HS-27A (cell line): ENCODE measurements around the gene ATXN1L.
"Not testable (repeated sequence)": the region's sequence is repeated elsewhere in the genome, so short reads cannot be mapped to it uniquely, and the experiment has no call there.

Experiments used
- DNase-seq: peaks from one replicate; pipeline ENCODE4 v3.0.0-alpha.2; 2012; ENCODE audit warnings: low read depth, missing footprints

ATXN1L gene

DNA sequence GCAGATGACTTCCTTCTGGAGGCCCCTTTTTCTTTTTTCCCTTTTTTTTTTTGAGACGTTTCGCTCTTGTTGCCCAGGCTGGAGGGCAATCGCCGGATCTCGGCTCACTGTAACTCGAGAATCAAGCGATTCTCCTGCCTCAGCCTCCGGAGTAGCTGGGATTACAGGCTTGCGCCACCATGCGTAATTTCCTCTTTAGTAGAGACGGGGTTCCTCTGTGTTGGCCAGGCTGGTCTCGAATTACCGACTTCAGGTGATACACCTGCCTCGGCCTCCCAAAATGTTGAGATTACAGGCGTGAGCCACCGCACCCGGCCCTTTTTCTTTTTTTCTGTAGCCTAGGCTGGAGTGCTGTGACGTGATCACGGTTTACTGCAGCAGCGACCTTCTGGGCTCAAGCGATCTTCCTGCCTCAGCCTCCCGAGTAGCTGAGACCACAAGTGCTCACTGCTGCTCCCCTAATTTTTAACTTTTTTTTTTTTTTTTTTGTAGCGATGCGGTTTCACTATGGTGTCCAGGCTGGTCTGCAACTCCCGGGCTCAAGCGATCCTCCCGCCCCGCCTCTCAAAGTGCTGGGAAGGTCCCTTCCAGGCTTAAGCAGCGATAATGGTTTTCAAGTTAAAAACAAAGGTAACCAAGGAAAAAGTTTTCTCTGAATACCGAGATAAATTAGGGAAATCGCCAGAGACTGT lies 48.6 kb downstream of the ATXN1L start:
- peak; percentile 24 for DNase-seq

DNA sequence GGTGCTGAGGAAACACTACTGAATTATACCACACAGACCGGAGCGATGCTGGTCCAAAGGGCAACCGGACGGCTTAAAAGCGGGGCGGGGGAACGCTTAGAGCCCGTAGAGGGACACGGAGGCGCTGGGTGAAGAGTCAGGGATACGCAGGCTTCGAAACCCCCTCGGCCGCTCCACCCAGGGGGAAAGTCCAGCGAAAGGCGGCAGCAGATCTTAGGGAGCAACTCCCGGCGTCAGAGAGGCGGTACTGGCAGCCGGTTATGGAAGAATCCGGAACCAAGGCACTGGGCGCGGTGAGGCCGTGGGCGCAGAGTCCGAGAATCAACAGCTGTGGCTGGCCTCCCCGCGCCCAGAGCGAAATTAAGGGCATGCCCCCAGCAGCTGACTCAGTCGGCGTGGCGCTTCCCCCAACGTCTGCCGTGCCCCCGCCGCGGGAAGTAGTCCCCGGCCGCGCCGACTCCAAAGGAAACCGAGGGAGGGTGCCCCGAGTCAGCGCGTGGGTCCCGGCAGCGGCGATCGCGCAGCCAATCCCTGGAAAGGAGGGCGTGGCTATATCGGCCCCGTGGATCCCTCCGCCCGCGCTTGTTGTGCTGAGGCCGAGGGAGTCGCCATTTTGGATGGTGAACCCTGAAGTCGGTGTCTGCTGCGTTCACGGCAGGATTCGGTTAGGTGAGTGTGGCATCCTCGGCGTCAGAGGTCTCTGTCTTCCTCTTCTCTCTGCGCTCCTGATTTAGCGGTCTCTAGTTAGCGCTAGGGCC lies 49.3 kb downstream of the ATXN1L start, which contains the start of gene IST1:
TSS of gene IST1 (plus strand) at position 611 of the 758 bp plus-strand sequence. CDS start 20,110 bp downstream, outside the sequence.
- DNase-seq: peak; percentile 95

DNA sequence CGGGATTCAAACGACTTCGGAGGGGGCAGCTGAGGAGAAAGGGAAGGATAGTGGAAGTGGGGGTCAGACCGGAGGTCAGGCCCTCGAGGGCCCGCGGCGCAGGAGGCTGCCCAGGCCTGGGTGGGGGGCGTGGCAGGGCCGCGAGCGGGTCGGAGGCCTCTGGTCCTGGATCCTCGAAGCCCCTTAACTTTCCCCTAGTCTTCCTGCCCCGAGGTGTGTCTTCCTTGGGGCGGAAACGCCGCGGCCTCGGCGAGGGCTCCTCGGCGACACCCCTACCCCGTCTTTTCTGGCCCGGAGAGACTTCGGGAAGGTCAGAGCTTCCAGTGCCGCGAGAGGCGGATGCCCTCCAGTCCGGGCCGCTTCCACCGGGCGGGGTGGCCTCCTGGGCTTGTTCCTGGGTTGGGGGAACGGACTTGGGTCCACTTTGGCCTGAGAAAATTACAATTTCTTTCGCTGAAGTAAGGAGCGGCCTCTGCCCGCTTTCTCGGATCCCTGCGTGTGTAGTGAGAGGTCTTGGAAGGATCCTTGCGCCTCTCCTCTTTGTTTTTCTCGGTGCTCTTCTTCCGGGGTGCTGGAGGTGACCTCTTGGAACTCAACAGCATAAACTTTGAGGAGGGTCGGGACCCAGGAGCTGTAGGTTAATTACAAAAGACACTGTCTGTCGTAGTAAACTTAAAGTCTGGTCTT lies 50.0 kb downstream of the ATXN1L start:
- DNase-seq: peak; percentile 29

DNA sequence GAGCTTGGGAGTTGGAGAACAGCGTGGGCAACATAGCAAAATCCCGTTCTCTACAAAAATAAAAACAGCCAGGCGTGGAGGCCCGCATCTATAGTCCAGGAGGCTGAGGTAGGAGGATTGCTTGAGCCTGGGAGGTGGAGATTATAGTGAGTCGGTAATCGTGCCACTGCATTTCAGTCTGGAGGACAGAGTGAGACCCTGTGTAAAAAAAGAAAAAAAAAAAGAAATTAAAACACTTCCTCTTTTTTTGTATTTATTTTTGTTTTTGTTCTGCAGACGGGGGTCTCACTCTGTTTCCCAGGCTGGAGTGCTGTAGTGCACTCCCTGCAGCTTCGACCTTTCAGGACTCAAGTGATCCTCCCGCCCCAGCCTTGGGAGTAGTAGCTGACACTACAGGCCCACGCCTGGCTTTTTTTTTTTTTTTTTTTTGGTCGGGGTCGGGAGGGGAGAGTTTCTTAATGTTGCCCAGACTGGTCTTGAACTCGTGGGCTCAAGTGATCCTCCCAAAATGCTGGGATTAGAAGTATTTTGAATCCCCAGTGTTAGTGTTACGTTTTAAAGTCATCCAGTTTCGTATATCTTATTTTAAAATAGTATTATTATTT lies 51.1 kb downstream of the ATXN1L start:
- no peak for DNase-seq

DNA sequence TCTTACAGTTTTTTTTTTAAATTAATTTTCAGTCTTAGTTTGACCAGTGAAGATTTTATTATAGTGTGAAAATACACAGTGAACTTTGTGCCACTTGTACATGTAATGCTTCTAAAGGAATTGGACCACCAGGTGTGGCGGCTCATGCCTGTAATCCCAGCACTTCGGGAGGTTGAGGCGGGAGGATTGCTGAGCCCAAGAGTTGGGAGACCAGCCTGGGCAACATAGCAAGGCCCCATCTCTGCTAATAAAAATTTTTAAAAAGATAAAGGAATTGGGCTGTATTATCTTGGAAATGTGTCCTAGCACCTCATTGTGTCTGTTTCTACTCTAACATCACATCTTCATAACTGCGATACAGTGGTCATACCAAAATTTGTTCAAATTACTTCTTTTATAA lies 53.4 kb downstream of the ATXN1L start:
- no peak for DNase-seq

DNA sequence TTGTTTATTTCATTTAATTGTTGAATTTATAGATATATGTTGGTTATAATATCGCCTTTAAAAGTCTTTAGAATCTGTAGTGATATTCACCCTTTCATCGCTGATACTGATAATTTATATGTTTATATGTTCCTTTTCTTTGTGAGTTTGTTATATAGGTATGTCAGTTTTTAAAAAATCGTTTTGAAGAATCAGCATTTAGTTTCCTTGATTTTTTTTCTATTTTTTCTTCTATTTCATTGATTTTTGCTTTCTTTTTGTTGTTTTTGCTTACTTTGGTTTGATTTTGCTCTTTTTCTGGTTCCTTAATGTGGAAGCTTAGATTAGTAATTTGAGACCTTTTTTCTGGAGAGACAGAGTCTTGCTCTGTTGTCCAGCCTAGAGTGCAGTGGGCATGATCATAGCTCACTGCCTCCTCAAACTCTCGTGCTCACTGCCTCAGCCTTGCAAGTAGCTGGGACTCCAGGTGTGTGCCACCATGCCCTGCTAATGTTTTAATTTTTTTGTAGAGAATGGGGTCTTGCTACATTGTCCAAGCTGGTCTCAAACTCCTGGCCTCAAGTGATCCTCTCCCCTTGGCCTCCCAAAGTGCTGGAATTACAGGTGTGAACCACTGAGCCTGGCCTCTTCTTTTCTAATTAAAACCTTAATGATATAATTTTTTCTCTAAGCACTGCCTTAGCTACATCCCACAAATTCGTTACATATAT lies 57.0 kb downstream of the ATXN1L start:
- DNase-seq: no peak

DNA sequence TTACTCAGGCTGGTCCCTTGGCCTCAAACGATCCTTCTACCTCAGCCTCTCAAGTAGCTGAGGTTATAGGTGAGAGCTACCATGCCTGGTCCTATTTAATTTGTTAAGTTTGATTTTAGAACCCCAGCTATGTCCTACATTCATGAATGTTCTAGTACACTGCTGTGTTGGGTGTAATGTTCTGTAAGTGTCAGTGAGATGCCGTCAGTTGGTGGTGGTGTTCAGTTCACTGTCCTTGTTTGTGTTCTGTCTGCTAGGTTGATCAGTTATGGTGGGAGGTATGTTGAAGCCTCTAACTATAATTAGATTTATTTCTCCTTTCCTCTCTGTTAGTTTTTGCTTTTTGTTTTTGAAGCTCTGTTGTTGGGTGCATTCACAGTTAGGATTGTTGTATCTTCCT lies 57.8 kb downstream of the ATXN1L start:
- no peak for DNase-seq

DNA sequence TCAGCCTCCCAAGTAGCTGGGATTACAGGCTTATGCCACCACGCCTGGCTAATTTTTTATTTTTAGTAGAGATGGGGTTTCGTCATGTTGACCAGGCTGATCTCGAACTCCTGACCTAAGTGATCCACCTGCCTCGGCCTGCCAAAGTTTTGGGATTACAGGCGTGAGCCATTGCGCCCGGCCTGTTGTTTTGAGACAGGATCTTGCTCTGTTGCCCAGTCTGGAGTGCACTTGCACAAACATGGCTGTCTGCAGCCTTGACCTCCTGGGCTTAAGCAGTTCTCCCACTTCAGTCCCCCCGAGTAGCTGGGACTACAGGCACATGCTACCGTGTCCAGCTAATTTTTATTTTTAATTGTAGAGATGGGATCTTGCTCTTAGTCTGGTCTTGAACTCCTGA lies 58.5 kb downstream of the ATXN1L start:
- no peak for DNase-seq

DNA sequence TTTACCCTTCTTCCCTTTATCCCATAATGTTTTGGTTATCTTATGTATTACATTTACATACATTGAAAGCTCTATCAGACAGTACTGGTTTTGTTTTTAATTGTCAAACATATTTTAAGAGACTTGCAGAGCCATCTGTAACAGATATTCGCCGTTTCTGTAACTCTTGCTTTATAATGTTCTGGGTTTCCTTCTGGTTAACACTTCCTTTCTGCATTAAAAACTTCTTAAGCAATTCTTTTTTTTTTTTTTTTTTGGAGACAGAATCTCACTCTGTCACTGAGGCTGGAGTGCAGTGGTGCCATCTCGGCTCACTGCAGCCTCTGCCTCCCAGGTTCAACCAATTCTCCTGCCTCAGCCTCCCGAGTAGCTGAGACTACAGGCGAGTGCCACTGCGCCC lies 60.0 kb downstream of the ATXN1L start:
- DNase-seq: not testable (repeated sequence)
